HUES48 (cell line): Measurements from ENCODE around the gene HS6ST2.

Experiments
- H3K27ac ChIP-seq: one replicate; pipeline ENCODE4 v1.7.0; 2013; ENCODE audit warnings: low read depth, low read length, inconsistent platforms
- H3K27me3 ChIP-seq: 2 replicates; pipeline ENCODE4 v1.6.1; 2013; ENCODE audit warnings: mild to moderate bottlenecking, low read length; ENCODE audit not compliant: control insufficient read depth, insufficient read depth
- H3K36me3 ChIP-seq: 2 replicates; pipeline ENCODE4 v1.6.1; 2013; ENCODE audit warnings: low read length; ENCODE audit not compliant: control insufficient read depth, insufficient read depth
- H3K4me1 ChIP-seq: 2 replicates; pipeline ENCODE4 v1.6.1; 2013; ENCODE audit warnings: mild to moderate bottlenecking, low read length; ENCODE audit not compliant: control insufficient read depth, insufficient read depth
- H3K4me3 ChIP-seq: 2 replicates; pipeline ENCODE4 v1.5.1; 2013; ENCODE audit warnings: mild to moderate bottlenecking, low read depth, low read length
- H3K9ac ChIP-seq: 2 replicates; pipeline ENCODE4 v1.6.1; 2013; ENCODE audit warnings: mild to moderate bottlenecking, low read depth, low read length, moderate library complexity
- H3K9me3 ChIP-seq: 2 replicates; pipeline ENCODE4 v1.6.1; 2013; ENCODE audit warnings: low read length; ENCODE audit not compliant: control insufficient read depth, insufficient read depth

HS6ST2 gene

DNA sequence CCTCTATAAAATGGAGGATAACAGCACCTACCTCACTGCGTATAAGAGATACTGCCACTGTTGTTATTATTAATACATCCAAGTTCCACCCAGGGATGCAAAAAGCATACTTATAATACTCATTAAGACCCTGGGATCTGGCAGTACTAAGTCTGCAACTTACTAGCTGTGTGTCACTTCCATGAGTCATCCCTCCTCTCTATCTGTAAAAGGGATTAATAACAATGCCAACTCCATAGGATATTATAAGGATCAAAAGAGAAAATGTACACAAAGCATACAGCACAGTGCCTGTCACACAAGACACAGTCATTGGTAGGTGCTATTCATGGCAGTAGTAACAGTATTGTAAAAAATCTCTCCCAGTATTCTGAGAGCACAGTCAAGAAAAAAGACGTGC is 216.7 kb downstream of the HS6ST2 start:
- Histone ChIP-seq H3K9me3 (no peaks in the 10 kb centered on the region), H3K27me3 (peaks cover 76% of the 10 kb centered on the region), H3K9ac (no peak overlapping the region), H3K4me3 (no peak overlapping the region), H3K4me1 (peaks cover 41% of the 10 kb centered on the region), H3K27ac (no peak overlapping the region), H3K36me3 (no peaks in the 10 kb centered on the region)

DNA sequence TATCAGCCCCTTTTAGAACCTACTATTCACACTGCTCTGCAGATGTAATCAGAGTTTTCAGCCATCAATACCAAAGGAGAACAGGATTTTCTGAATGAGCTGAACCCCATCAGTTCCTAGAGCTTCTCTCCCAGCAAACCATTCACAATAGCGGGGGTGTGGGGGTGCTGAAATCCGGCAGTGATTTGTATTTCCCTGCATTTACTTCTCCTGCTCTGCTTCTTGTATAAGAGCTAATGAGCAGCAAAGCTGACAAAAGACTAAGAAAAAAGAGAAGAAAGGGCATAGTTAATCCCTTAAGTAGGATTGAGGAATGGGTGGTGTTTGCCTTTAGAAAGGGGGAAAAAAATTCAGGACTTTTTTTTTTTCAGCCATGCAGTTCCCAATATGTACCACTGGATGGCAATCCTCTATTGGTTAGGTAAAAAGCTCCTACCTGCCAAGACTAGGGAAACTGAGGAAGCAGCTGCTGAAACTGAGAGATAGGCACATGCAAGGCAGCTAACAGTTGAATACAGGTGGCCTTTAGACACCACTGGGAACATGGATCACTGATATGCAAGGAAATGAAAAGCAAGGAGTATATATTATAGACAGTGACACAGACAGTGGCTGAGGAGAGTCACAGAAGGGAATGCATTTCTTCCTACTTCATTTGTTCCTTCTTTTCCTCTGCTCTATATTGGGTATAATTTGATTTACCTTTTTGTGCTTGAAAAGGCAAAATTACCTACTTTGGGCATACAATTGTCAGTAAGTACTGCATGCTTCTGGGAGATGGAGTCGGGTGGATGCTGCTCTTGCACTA is 217.9 kb downstream of the HS6ST2 start:
- H3K9ac ChIP-seq: no peak overlapping the region
- H3K27me3 ChIP-seq: peaks cover 67% of the 10 kb centered on the region
- H3K4me3 ChIP-seq: no peak overlapping the region
- H3K36me3 ChIP-seq: no peaks in the 10 kb centered on the region
- peaks cover 41% of the 10 kb centered on the region for H3K4me1 ChIP-seq
- H3K27ac ChIP-seq: peak overlapping the region; percentile 46
- no peaks in the 10 kb centered on the region for H3K9me3 ChIP-seq

DNA sequence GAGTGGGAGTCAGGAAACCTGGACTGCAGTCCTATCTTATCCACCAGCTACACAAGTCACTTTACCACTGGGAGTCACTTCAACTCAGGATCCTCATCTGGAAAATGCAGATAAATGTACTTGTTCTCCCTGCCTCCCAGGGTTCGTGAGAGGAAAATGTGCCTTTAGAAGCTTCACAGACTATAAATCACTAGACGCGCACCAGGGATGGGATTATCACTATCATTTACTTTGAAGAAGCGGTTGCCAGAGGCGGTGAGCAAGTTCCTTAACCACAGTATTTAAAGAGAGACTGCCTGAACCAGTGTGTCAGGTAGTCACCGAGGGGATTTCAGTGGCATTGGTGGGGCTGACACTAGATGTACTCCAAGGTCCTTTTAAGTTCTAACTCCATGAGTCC is 219.5 kb downstream of the HS6ST2 start:
- Histone ChIP-seq H3K27me3 (peaks cover 55% of the 10 kb centered on the region), H3K9me3 (no peaks in the 10 kb centered on the region), H3K36me3 (no peaks in the 10 kb centered on the region), H3K27ac (no peak overlapping the region), H3K4me1 (peaks cover 32% of the 10 kb centered on the region), H3K9ac (no peak overlapping the region), H3K4me3 (no peak overlapping the region)

DNA sequence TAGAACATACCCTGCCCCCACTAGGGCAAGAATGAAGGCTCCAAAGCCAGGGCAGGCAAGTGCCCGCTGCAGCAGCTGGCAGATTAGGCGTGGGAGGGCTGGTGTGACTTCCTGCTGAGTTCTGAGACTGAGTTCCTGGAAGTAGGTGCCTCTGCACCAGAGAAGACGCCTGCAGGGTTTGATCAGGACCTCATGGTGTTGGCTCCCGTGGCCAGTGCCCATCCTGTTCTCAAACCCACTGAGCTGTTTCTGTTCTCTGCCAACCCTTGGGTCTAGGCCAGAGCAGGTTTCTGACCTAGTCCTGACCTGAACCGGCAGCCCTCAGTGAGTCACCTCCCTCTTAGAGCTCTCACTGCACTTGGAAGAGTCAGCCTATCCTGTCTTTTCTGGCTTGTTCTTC is 220.7 kb downstream of the HS6ST2 start:
- peaks cover 47% of the 10 kb centered on the region for H3K27me3 ChIP-seq
- H3K9ac ChIP-seq: no peak overlapping the region
- H3K27ac ChIP-seq: no peak overlapping the region
- no peaks in the 10 kb centered on the region for H3K36me3 ChIP-seq
- H3K4me3 ChIP-seq: no peak overlapping the region
- H3K4me1 ChIP-seq: peaks cover 22% of the 10 kb centered on the region
- no peaks in the 10 kb centered on the region for H3K9me3 ChIP-seq

DNA sequence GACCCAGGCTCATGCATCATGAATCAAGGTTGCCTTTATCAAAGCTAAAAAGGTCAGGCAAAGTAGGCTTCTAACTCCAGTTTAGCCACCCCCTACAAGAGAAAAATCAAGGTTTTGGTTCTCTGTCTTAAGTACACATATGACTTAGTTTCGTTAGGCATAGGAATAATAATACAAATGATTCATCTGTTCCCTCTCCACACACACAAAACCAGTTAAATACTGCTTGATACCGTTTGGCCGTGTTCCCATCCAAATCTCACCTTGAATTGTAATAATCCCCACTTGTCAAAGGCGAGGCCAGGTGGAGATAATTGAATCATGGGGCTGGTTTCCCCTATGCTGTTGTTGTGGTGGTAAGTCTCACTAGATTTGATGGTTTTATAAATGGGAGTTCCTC is 226.2 kb downstream of the HS6ST2 start:
- Histone ChIP-seq H3K27ac (no peak overlapping the region), H3K27me3 (peaks cover 17% of the 10 kb centered on the region), H3K9me3 (no peaks in the 10 kb centered on the region), H3K4me1 (no peaks in the 10 kb centered on the region), H3K4me3 (no peak overlapping the region), H3K36me3 (no peaks in the 10 kb centered on the region), H3K9ac (no peak overlapping the region)

DNA sequence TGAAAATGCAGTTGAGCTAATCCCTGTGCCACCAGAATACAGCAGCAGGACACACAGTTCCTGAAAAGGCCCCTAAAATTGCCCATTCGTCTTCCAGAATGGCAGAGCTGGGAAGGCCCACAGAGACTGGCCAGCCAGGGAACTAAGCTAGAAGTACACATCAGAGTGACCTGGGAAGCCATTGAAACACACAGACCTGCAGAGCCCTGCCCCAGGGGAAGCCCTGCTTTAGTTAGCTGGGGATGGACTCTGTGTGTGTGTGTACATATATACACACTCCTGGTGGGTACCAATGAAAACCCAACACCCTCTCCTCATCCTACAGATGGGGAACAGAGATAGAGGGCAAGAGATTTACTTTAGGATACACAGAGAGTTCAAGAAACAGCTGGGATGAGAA is 227.7 kb downstream of the HS6ST2 start:
- peaks cover 14% of the 10 kb centered on the region; the same call in 1 of the 2 replicates for H3K27me3 ChIP-seq
- H3K9me3 ChIP-seq: no peaks in the 10 kb centered on the region
- H3K4me1 ChIP-seq: no peaks in the 10 kb centered on the region
- H3K27ac ChIP-seq: no peak overlapping the region
- H3K9ac ChIP-seq: no peak overlapping the region
- H3K36me3 ChIP-seq: no peaks in the 10 kb centered on the region
- H3K4me3 ChIP-seq: no peak overlapping the region

DNA sequence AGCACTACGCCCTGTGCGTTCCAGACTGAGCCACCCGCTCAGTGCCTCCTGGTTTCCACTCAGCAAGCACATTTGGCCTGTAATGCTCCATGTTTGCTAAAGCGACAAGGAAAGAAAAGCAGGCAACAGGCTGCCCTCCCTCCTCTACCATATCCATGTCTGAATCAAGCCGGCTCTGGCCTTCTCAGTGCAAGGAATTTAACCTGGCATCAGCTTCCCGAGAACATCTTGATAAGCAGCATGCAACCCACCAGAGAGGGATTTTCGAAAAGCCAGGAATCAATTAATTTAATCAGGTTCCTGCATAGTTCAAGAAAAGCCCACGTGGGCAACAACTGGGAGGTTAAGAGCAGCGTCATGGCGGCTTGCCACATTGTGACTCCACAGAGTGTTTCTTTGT is 228.2 kb downstream of the HS6ST2 start:
- H3K4me1 ChIP-seq: no peaks in the 10 kb centered on the region
- H3K36me3 ChIP-seq: no peaks in the 10 kb centered on the region
- H3K27ac ChIP-seq: no peak overlapping the region
- H3K4me3 ChIP-seq: no peak overlapping the region
- H3K9ac ChIP-seq: no peak overlapping the region
- no peaks in the 10 kb centered on the region for H3K9me3 ChIP-seq
- peaks cover 14% of the 10 kb centered on the region; the same call in 1 of the 2 replicates for H3K27me3 ChIP-seq

DNA sequence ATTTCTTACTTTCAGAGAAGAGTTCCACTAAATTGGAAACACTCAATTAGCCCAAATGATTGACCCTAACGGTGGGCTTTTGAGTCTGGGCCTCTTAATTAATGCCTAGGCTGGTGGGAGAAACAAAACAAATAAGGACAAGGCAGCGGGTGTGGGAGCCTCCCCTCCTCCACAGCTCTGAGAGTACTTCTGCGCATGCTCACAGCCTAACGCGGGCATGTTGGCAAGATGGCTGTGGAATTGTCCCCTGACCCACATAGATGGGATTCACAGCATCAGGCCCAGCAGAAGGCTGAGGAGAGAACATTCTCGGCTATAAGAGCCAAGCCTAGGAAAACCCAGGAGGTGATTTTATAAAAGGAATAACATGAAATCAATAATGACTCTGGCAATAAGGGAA is 230.1 kb downstream of the HS6ST2 start:
- Histone ChIP-seq H3K9me3 (no peaks in the 10 kb centered on the region), H3K4me3 (no peak overlapping the region), H3K27ac (no peak overlapping the region), H3K4me1 (no peaks in the 10 kb centered on the region), H3K36me3 (no peaks in the 10 kb centered on the region), H3K9ac (no peak overlapping the region), H3K27me3 (peaks cover 11% of the 10 kb centered on the region; the same call in 1 of the 2 replicates)

DNA sequence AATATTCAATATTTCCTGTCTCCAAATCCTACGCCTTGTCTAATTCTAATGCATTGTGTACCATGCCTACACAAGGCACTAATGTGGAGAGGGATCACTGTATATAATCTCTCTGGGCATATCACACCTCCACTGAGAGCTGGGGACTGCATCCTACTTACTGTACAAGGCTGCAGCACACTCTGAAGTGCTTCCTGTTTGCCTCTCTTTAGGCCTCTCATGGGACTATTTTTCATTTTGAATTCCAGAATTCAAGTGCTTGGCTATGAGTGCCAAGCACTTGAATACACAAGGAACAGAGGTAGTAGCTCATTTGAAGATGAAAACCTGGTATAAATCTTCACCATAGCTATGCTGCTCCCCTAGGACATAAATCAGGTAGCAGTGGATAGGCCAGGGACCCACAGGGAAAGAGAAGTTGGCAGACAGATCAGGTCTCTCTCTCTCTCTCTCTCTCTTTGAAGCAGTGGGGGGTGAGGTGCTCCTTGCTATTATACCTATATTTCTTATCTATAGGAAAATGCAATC is 239.9 kb downstream of the HS6ST2 start:
- no peaks in the 10 kb centered on the region; the same call in 1 of the 2 replicates for H3K27me3 ChIP-seq
- H3K9me3 ChIP-seq: no peaks in the 10 kb centered on the region
- H3K27ac ChIP-seq: no peak overlapping the region
- H3K36me3 ChIP-seq: no peaks in the 10 kb centered on the region
- H3K9ac ChIP-seq: no peak overlapping the region
- H3K4me3 ChIP-seq: no peak overlapping the region
- H3K4me1 ChIP-seq: no peaks in the 10 kb centered on the region

DNA sequence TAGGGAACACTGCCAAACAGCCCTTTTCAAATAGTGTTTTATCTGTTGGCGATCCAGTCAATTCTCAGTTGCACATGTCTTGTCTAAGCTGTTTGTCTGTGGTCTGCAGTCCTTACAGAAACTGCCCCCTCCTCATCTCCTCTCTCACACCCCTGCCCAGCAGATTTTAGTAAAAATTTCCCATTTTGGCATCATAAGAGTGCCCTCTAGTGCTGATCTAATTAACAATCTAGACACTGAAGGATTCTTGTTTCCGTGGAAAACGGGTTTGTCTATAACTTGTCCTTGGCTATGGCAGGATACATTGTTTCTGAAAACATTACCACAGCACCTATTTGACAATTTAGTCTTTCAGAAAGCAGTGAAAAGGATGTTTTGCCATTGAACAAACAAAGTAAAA is 242.4 kb downstream of the HS6ST2 start:
- Histone ChIP-seq H3K27ac (no peak overlapping the region), H3K4me3 (no peak overlapping the region), H3K4me1 (no peaks in the 10 kb centered on the region), H3K27me3 (peaks cover 3% of the 10 kb centered on the region; the same call in 1 of the 2 replicates), H3K9me3 (no peaks in the 10 kb centered on the region), H3K36me3 (no peaks in the 10 kb centered on the region), H3K9ac (no peak overlapping the region)

DNA sequence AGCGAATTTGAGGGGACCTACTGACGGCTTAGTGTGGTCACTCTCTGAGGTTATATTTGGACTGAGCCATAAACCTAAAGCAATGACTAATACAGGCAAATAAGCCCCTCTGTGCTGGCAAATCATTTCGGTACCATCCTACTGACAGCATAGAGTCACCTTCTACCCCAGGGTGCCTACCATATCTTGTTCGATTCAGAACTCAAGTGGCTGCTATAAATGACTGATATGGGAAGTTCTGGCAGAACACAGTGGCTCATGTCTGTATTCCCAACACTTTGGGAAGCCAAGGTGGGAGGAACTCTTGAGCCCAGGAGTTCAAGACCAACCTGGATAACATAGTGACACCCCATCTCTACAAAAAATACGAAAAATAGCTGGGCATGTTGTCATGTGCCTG is 243.5 kb downstream of the HS6ST2 start:
- Histone ChIP-seq H3K27ac (no peak overlapping the region), H3K4me3 (no peak overlapping the region), H3K4me1 (no peaks in the 10 kb centered on the region), H3K9me3 (no peaks in the 10 kb centered on the region), H3K36me3 (no peaks in the 10 kb centered on the region), H3K9ac (no peak overlapping the region), H3K27me3 (peaks cover 7% of the 10 kb centered on the region)
